Kidney (tissue), 14 donors: ENCODE measurements around the gene FBF1. TPM values are rescaled to one million over a fixed set of nuclear protein-coding genes. Genes with fewer than 3 reads are reported as not detected.

Experiments
- DNase-seq, 5 donors: peaks; one replicate each; pipeline ENCODE4 v3.0.0-alpha.2; 2013 to 2020
- FAIRE-seq: peaks from 2 replicates; lab custom pipeline; 2012; peaks lifted over from hg19 to GRCh38; lab: Jason Lieb, UNC
- H3K27ac ChIP-seq, 2 donors: one replicate each; pipeline ENCODE4 v1.7.0; 2013; ENCODE audit warnings: low read depth in 2 of 2, low read length in 2 of 2, inconsistent platforms in 1 of 2
- H3K27me3 ChIP-seq: one replicate; pipeline ENCODE4 v1.7.1; 2013; ENCODE audit warnings: low read length, inconsistent platforms; ENCODE audit not compliant: control insufficient read depth, insufficient read depth
- H3K36me3 ChIP-seq, 3 donors: one replicate each; pipeline versions ENCODE4 v1.7.0 to v1.7.1; 2013; ENCODE audit warnings: low read length in 3 of 3, control low read depth in 1 of 3, inconsistent platforms in 1 of 3; ENCODE audit not compliant: insufficient read depth in 3 of 3, control insufficient read depth in 2 of 3
- H3K4me1 ChIP-seq, 3 donors: one replicate each; pipeline versions ENCODE4 v1.7.0 to v1.7.1; 2013; ENCODE audit warnings: low read length in 3 of 3, inconsistent platforms in 1 of 3, low read depth in 1 of 3; ENCODE audit not compliant: control insufficient read depth in 2 of 3, insufficient read depth in 2 of 3
- H3K4me3 ChIP-seq, 3 donors: one replicate each; pipeline versions ENCODE4 v1.7.0 to v1.8.1; 2013; ENCODE audit warnings: low read length in 3 of 3, control low read depth in 1 of 3, inconsistent platforms in 1 of 3
- H3K9ac ChIP-seq, 3 donors: one replicate each; pipeline versions ENCODE4 v1.7.0 to v1.7.1; 2013; ENCODE audit warnings: low read length in 3 of 3, control low read depth in 1 of 3, inconsistent platforms in 1 of 3
- H3K9me3 ChIP-seq, 3 donors: one replicate each; pipeline versions ENCODE4 v1.7.0 to v1.7.1; 2013; ENCODE audit warnings: low read length in 3 of 3, control low read depth in 1 of 3, inconsistent platforms in 1 of 3; ENCODE audit not compliant: control insufficient read depth in 2 of 3, insufficient read depth in 1 of 3
- intact Hi-C: fragments of 100-400 bp; cut with DNase I; formaldehyde crosslinking; loops from one replicate; pipeline ENCODE4 v1.11.1; 2022
- polyA plus RNA-seq: library from polyadenylated mRNA; stranded (reverse); fragments of 350-450 nt; fragmentation: Illumina TruSeq; extraction: RNeasy Lipid Tissue Mini Kit (QIAGEN cat#74804); gene quantifications from one replicate; pipeline ENCODE4 v1.2.3, GENCODE V29; 2014; ENCODE audit warnings: low read depth, low replicate concordance; ENCODE audit not compliant: insufficient read depth
- total RNA-seq: library from RNA; stranded (reverse); fragmentation: NEBNext Ultra II Directional; extraction: Animal tissue kit (Norgen Biotek cat#: 25700); gene quantifications from one replicate; pipeline ENCODE4 v1.2.1, GENCODE V29; 2021
- TF ChIP-seq, protein P1 (sequence below): IDR thresholded peaks from 3 replicates; pipeline ENCODE4 v1.5.1; 2012; ENCODE audit warnings: mild to moderate bottlenecking, moderate library complexity, borderline replicate concordance; ENCODE audit not compliant: insufficient read depth; ENCODE audit errors: extremely low read depth
- donor health status: control.
- donor health status: control.
- donor health status: control.
- donor health status: control.
- donor health status: control.
- donor health status: DM: yes; HTN: yes; CAD: no.
- donor health status: Normal renal cell carcinoma (clear cell type).

Gene FBF1
- total and polyA plus RNA-seq, 2 donors from 2014 or later = 5.7 to 11.5 TPM

- DNase-seq = peak in 1 of 5 donors; percentile 76
- FAIRE-seq = no peak
Observed at GRCh38 chr17:75892556-75893224, 48.2 kb downstream of the FBF1 start.

GRCh38 chr17:75891605-75892555, 49.0 kb downstream of the FBF1 start:
- no peaks in the 10 kb centered on the region for H3K27me3 ChIP-seq
- intact Hi-C loops = no loop called here
- H3K9ac ChIP-seq = no peak overlapping the region

More at GRCh38 chr17:75892556-75893224, 48.2 kb downstream of the FBF1 start:
- Histone ChIP-seq H3K36me3 (peaks cover 0 to 4% (median 3%) of the 10 kb centered on the region in 3 donors), H3K9ac (no peak overlapping the region), H3K27me3 (no peaks in the 10 kb centered on the region), H3K27ac (no peak overlapping the region), H3K4me3 (no peak overlapping the region), H3K4me1 (peaks cover 0 to 20% (median 9%) of the 10 kb centered on the region in 3 donors), H3K9me3 (no peaks in the 10 kb centered on the region)
- intact Hi-C loops = no loop called here
- TF ChIP-seq, protein P1, sequence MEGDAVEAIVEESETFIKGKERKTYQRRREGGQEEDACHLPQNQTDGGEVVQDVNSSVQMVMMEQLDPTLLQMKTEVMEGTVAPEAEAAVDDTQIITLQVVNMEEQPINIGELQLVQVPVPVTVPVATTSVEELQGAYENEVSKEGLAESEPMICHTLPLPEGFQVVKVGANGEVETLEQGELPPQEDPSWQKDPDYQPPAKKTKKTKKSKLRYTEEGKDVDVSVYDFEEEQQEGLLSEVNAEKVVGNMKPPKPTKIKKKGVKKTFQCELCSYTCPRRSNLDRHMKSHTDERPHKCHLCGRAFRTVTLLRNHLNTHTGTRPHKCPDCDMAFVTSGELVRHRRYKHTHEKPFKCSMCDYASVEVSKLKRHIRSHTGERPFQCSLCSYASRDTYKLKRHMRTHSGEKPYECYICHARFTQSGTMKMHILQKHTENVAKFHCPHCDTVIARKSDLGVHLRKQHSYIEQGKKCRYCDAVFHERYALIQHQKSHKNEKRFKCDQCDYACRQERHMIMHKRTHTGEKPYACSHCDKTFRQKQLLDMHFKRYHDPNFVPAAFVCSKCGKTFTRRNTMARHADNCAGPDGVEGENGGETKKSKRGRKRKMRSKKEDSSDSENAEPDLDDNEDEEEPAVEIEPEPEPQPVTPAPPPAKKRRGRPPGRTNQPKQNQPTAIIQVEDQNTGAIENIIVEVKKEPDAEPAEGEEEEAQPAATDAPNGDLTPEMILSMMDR = no peak

DNA sequence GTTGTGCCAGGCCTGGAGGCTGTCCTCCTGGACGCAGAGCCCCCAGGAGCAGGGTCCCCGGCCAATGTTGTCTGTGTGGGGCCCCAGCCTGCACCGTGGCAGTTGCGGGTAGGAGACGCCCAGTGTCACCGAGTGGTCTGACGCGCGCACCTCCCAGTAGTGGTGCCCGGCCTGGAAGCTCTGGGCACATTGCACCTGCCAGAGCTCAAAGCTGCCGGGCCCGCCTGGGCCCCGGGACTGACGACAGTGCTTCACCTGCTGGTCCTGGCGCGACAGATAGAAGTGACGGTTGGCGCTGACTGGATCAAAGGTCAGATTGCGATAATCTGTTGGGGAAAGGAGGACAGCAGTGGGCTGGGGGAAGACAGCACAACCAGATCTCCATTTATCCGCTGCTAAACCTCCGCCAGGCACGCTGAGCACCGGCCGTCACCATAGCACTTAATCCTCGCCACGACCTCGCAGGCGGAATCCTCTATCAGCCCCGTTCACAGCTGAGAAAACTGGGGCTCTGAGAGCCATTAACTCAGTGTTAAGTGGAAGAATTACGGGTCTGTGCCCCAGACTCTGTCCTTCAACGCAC, 49.7 kb downstream of the FBF1 start:
- FAIRE-seq (no peak), DNase-seq (no peak)
- no peak overlapping the region for H3K9ac ChIP-seq

More at GRCh38 chr17:75891605-75892555, 49.0 kb downstream of the FBF1 start:
- DNase-seq (no peak), FAIRE-seq (no peak)
- no peak overlapping the region for H3K27ac ChIP-seq
- H3K4me1 ChIP-seq = peaks cover 0 to 20% (median 9%) of the 10 kb centered on the region in 3 donors
- H3K36me3 ChIP-seq = peaks cover 0 to 4% (median 3%) of the 10 kb centered on the region in 3 donors
- no peak overlapping the region for H3K4me3 ChIP-seq
- TF ChIP-seq, protein P1 = no peak
- no peaks in the 10 kb centered on the region for H3K9me3 ChIP-seq

More for the DNA sequence above, 49.7 kb downstream of the FBF1 start:
- intact Hi-C loops = no loop called here
- TF ChIP-seq, protein P1 = no peak
- Histone ChIP-seq H3K27ac (no peak overlapping the region), H3K36me3 (peaks cover 0 to 4% (median 3%) of the 10 kb centered on the region in 3 donors), H3K4me3 (no peak overlapping the region), H3K9me3 (no peaks in the 10 kb centered on the region), H3K4me1 (peaks cover 0 to 20% (median 9%) of the 10 kb centered on the region in 3 donors), H3K27me3 (no peaks in the 10 kb centered on the region)
